OCI-LY7 (cell line): ENCODE data around the gene SHROOM3. TPM values are rescaled to one million over a fixed set of nuclear protein-coding genes. Genes with fewer than 3 reads are reported as not detected.

Source experiments
- BruUV-seq: library from RNA; stranded (reverse); fragments of 400-500 nt; replicated peaks from 2 replicates; lab custom pipeline; 2021; lab: Mats Ljungman, UMichigan
- CTCF ChIA-PET: fragments of 300-600 bp; sonication (Branson Sonifier 250); formaldehyde crosslinking; loops from one replicate; lab custom pipeline; 2022; ENCODE audit warnings: antibody characterized with exemption; ENCODE audit not compliant: unreplicated experiment; lab: Charles Lee
- POLR2A ChIA-PET: fragments of 300-600 bp; sonication (Branson Sonifier 250); formaldehyde crosslinking; loops from one replicate; lab custom pipeline; 2022; ENCODE audit warnings: antibody characterized with exemption; lab: Charles Lee
- DNase-seq: peaks from one replicate; pipeline ENCODE4 v3.0.0-alpha.2; 2015; ENCODE audit warnings: low spot score
- H2AFZ ChIP-seq: fragments of 200-600 bp; sonication (generic), shearing (Covaris generic); 2 replicates; pipeline ENCODE4 v1.6.1; 2014; ENCODE audit warnings: mild to moderate bottlenecking, antibody characterized with exemption, low read length, moderate library complexity
- H3K27ac ChIP-seq: fragments of 200-600 bp; sonication (generic); 2 replicates; pipeline ENCODE4 v1.5.1; 2014; ENCODE audit warnings: mixed run types, low read depth, mild to moderate bottlenecking, moderate library complexity, low read length, inconsistent platforms; ENCODE audit not compliant: poor library complexity, severe bottlenecking
- H3K36me3 ChIP-seq: fragments of 200-600 bp; sonication (generic); 2 replicates; pipeline ENCODE4 v1.6.1; 2014; ENCODE audit warnings: mild to moderate bottlenecking, antibody characterized with exemption, low read length, moderate library complexity, mixed read lengths; ENCODE audit not compliant: insufficient read depth
- H3K4me1 ChIP-seq: fragments of 200-600 bp; sonication (generic); 2 replicates; pipeline ENCODE4 v1.5.1; 2014; ENCODE audit warnings: mild to moderate bottlenecking, low read length; ENCODE audit not compliant: insufficient read depth, poor library complexity, severe bottlenecking
- H3K4me2 ChIP-seq: fragments of 200-600 bp; sonication (generic); 2 replicates; pipeline ENCODE4 v1.6.1; 2014; ENCODE audit warnings: mild to moderate bottlenecking, low read length
- H3K4me3 ChIP-seq: fragments of 200-600 bp; sonication (generic); 2 replicates; pipeline ENCODE4 v1.5.1; 2014; ENCODE audit warnings: mild to moderate bottlenecking, low read depth, low read length; ENCODE audit not compliant: poor library complexity, severe bottlenecking
- H3K79me2 ChIP-seq: fragments of 200-600 bp; sonication (generic); 2 replicates; pipeline ENCODE4 v1.6.1; 2016; ENCODE audit warnings: low read depth, mild to moderate bottlenecking, low read length, moderate library complexity, mixed read lengths; ENCODE audit not compliant: insufficient read depth
- H3K9me2 ChIP-seq: fragments of 200-600 bp; sonication (generic); 2 replicates; pipeline ENCODE4 v1.6.1; 2016; ENCODE audit warnings: mild to moderate bottlenecking, low read length, mixed read lengths; ENCODE audit not compliant: insufficient read depth
- H3K9me3 ChIP-seq: fragments of 200-600 bp; sonication (generic); 2 replicates; pipeline ENCODE4 v1.6.1; 2014; ENCODE audit warnings: mild to moderate bottlenecking, mixed run types, low read length, mixed read lengths
- H4K20me1 ChIP-seq: fragments of 200-600 bp; sonication (generic); 2 replicates; pipeline ENCODE4 v1.6.1; 2014; ENCODE audit warnings: mild to moderate bottlenecking, antibody characterized with exemption, low read length, moderate library complexity, mixed read lengths; ENCODE audit not compliant: insufficient read depth
- EZH2phosphoT487 ChIP-seq: fragments of 200-600 bp; sonication (generic); IDR thresholded peaks from 2 replicates; pipeline ENCODE4 v1.6.1; 2018; ENCODE audit warnings: low read depth, borderline replicate concordance, mild to moderate bottlenecking, mixed run types, antibody characterized with exemption, low read length, moderate library complexity, mixed read lengths
- intact Hi-C: fragments of 100-400 bp; cut with micrococcal nuclease; formaldehyde crosslinking; loops from one replicate; pipeline ENCODE4 v1.10.0; 2022; ENCODE audit not compliant: unreplicated experiment
- total RNA-seq, 2 experiments: library from RNA; depleted of rRNA in 1 of 2; stranded (reverse); fragments of >200 nt in 1 of 2; shearing (Covaris generic) in 1 of 2; gene quantifications; 2 replicates each; pipeline ENCODE4 v1.2.3, GENCODE V29; 2014 to 2022
- TF ChIP-seq, protein P1 (sequence below): fragments of 200-600 bp; sonication (generic); conservative IDR thresholded peaks from 2 replicates; pipeline ENCODE4 v1.5.1; 2014; ENCODE audit warnings: mild to moderate bottlenecking, antibody characterized with exemption, low read length, moderate library complexity, mixed read lengths

Gene SHROOM3
- total RNA-seq, 2 experiments from 2014 or later = not detected

DNA sequence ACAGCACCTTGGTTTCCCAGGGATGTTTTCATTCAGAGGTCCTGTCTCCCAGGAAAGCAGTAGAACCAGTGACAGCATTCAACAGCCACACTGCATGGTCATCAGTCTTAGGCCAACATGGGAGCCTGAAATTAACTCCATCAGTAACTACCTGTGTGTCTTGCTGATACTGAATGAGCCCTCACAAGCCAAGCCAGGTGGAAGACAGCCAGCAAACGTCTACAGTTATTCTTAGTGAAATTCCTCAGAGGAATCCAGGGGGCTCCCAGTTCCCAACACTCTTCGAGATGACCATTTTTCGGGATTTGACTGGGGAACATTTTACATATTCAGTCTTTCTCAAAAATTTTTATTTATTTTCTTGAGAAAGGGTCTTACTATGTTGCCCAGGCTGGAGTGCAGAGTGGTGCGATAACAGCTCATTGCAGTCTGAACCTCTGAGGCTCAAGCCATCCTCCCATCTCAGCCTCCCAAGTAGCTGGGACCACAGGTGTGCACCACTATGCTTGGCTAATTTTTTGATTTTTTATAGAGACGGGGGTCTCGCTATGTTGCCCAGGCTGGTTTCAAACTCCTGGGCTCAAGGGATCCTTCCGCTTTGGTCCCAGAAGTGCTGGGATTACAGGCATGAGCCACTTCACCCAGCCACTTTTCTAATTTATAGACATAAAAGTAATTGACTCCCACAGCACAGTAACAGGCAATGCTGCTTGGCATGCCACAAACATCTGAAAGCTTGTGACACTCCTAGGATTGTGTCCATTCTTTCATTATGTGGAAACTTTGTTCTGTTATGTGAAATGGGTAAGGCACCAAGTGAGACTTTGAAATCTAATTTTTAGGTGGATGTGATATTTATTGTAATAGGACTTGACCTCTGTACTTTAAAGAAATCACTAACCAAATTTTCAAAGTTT, 346.0 kb downstream of the SHROOM3 start:
- Histone ChIP-seq H3K4me1 (no peaks in the 10 kb centered on the region), H3K9me3 (no peaks in the 10 kb centered on the region), H3K4me3 (no peak overlapping the region), H3K4me2 (no peak overlapping the region), H3K79me2 (no peaks in the 10 kb centered on the region), H3K9me2 (no peaks in the 10 kb centered on the region), H3K27ac (no peak overlapping the region), H2AFZ (no peak overlapping the region), H4K20me1 (no peaks in the 10 kb centered on the region), H3K36me3 (no peaks in the 10 kb centered on the region)
- intact Hi-C loops = no loop called here
- CTCF ChIA-PET = no interaction called here
- TF ChIP-seq, protein P1, sequence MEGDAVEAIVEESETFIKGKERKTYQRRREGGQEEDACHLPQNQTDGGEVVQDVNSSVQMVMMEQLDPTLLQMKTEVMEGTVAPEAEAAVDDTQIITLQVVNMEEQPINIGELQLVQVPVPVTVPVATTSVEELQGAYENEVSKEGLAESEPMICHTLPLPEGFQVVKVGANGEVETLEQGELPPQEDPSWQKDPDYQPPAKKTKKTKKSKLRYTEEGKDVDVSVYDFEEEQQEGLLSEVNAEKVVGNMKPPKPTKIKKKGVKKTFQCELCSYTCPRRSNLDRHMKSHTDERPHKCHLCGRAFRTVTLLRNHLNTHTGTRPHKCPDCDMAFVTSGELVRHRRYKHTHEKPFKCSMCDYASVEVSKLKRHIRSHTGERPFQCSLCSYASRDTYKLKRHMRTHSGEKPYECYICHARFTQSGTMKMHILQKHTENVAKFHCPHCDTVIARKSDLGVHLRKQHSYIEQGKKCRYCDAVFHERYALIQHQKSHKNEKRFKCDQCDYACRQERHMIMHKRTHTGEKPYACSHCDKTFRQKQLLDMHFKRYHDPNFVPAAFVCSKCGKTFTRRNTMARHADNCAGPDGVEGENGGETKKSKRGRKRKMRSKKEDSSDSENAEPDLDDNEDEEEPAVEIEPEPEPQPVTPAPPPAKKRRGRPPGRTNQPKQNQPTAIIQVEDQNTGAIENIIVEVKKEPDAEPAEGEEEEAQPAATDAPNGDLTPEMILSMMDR = no peak
- no peak for TF ChIP-seq EZH2phosphoT487
- no peak for DNase-seq
- POLR2A ChIA-PET = no interaction called here
- BruUV-seq = no TSS peak

DNA sequence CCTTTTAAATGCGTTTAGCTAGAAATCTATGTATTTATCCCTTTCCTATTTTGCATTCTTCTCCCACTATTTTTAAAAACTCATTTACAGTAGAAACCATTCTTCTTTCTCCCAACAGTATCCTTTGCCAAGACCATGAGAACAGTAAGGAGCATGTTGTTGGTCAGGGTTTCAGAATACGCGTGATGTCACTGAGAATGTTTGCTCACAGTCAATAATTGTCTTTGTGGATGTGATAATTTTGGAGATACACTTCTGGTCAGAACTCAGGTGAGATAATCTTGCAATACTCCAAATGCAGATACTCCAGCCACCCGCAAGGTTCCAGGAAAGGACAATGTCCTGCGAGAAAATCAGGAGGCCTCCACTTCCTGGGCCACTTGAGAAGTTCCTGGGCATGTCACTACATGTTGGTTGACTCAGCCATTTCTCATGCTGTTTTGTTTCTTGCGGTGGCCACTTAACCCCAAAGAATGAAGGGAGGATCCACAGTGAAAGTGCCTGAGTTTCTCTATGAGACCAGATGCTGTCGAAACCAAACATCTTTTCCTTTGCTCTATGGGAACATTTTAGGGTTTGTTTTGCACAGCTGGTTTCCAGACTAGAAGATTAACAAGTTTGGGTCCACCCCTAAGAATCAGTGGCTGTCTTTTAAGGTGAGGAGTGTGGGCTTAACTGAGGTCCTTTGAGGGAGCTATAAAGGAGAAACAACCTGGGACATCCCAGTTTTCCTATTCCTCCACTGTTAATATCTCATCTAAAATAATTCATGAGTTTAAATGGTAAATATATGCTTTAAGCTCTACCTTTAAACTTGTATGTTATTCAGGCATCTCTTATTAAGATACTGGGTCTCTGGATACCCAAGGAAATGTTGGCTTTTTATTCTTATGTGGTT, 346.9 kb downstream of the SHROOM3 start:
- no peaks in the 10 kb centered on the region for H3K4me1 ChIP-seq
- no peak overlapping the region for H2AFZ ChIP-seq
- no peaks in the 10 kb centered on the region for H3K9me2 ChIP-seq
- no peaks in the 10 kb centered on the region for H3K79me2 ChIP-seq
- H3K4me2 ChIP-seq = no peak overlapping the region
- POLR2A ChIA-PET = no interaction called here
- TF ChIP-seq EZH2phosphoT487 = no peak
- TF ChIP-seq, protein P1 = no peak
- BruUV-seq = no TSS peak
- H3K36me3 ChIP-seq = no peaks in the 10 kb centered on the region
- no peak overlapping the region for H3K4me3 ChIP-seq
- H3K27ac ChIP-seq = no peak overlapping the region
- H3K9me3 ChIP-seq = no peaks in the 10 kb centered on the region
- CTCF ChIA-PET = no interaction called here
- DNase-seq = no peak
- intact Hi-C loops = no loop called here
- no peaks in the 10 kb centered on the region for H4K20me1 ChIP-seq
